AML-193 (cell line): ENCODE measurements around the gene PNMA6F.
A peak's percentile ranks its signal among the peaks of the same experiment; 100 is the strongest.
"Not testable (repeated sequence)": the region's sequence is repeated elsewhere in the genome, so short reads cannot be mapped to it uniquely, and the experiment has no call there.

ENCODE experiments used
- DNase-seq, 2 experiments: peaks; one replicate each; lab custom pipeline; 2025; lab: John Stamatoyannopoulos, UW

Gene PNMA6F

GRCh38 chrX:153334654-153335295 lies 13.2 kb upstream of the PNMA6F start:
- DNase-seq = no peak

DNA sequence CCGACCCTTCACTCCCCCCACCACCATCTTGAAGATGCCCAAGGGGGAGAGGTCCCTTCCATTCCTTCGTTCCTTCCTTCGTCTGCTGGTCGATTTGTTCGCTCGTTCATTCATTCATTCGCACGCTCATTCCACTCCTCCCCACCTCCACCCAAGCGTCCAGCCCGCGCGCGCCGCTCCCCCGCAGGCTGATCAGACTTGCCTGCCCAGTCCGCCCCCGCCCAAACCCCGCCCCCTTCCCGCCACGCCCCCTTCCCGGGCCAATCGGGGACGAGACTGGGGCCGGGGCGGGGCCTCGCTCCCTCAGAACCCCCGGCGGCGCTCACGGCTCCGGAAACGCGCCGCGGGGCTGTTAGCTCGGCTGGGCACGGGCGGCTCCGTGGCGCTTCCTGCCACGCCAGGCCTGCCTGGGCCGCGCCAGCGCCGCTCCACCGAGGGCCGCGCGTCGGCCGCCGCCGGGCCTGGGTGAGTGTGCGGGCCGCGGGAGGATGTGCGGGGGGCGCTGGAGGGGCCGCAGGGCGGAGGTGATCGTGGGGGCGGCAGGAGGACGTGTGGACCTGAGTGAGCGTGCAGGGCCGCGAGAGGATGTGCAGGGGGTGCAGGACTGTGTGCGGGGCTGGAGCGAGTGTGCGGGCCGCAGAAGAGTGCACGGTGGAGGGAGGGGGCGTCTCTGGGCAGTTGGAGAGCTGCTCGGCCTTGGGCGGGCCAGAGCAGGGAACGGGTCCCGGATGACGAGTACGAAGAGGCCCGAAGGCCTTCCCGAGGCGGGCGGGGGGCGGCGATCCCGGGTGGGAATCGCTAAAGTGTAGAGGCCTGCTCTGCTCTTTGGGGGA lies 12.5 kb upstream of the PNMA6F start, which contains the start of gene ZNF275:
ZNF275 (plus strand) TSS at position 333 of the 833 bp plus-strand sequence. CDS start 2,527 bp downstream, outside the sequence.
- peak; percentile 47 to 53 for DNase-seq

GRCh38 chrX:153333266-153333665 lies 11.7 kb upstream of the PNMA6F start:
- DNase-seq = no peak

DNA sequence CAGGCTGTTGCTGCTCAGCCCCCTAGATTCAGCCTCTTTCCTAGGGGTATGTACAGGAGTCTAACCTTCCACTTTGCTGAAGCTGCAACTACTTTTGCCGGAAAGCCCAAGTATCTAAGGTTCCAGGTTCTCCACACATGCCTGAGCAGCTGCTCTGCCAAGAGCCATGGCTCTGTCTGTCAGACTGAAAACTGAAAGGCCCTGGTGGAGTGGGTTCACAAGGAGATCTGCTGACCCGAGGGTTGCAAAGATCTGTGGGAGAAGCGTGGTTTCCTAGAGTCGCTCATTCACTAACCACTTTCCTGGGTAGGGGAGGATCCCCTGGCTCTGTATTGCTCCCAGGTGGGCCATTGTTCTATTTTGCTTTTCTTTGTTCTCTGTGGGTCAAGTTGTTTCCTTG lies 6.0 kb upstream of the PNMA6F start:
- DNase-seq = no peak

DNA sequence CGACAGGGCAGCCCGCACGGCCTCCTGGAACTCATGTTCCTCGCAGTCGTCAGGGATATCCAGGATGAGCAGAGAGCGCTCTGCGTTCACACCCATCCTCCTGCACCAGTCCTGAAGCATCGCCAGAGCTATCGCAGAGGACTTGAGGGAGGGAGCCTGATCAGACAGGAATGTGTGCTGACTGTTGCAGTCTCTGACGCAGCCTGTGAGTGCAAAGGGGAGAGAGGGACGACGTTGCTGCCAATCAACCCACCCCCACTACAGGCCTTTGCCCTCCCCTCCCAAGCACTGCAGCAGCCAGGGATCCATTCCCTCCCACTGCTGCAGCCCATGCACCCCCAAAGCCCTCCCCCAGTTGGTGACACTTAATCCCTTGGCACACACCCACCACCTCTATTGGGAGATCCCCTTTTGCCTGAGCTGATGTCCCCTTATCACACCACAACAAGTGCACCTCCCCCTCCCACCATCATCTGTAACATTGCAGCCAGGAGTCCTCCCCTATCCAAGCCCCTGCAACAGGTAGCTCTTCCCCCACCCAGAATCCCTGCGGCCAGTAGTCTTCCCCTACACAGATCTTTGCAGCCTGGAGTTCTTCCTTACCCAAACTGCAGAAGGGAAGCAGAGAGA lies 897 bp downstream of the PNMA6F start:
- DNase-seq = no peak

DNA sequence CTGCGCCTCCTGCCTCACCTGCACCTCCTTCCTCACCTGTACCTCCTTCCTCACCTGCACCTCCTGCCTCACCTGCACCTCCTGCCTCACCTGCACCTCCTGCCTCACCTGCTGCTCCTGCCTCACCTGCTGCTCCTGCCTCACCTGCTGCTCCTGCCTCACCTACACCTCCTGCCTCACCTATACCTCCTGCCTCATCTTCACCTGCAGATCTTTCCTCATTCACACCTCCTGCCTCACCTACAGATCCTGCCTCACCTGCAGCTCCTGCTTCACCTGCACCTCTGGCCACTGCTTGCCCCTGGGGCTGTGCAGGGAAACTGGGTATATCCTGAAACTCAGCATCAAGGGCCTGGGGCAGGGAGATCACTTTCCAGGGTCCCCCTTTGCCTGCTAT lies 1.5 kb downstream of the PNMA6F start:
- not testable (repeated sequence) for DNase-seq

DNA sequence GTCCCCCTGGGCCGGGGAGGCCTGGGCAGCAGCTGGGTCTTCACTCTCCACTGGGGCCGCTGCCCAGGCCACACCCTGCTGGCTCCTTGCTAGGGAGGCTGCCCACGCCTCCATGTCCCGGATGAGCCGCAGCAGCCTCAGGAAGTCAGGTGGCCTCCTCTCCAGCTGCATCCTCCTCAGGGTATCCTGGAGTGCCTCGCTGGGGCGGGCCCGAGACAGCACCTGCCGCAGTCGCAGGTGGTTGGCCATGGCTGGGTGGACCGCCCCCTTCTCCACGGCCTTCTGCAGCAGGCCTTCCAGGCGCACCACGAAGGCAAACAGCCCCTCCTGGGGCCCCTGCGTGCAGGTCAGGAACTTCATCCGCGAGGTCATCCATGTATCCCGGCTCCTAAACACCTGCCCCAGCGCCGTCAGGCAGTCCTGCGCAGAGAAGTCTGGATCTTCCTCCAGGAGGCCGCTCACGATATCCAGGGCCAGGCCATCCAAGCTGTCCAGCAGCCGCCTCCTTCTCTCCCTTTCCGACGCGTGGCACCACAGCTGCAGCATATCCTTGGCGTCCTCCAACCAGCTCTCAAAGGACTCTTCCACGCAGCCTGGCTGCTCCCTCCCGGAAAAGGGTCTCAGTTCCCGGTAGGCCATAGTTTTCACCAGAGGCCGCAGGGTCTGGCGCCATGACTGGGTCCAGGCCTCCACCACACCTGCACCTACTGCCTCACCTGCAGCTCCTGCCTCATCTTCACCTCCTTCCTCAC lies 2.1 kb downstream of the PNMA6F start:
- no peak for DNase-seq

DNA sequence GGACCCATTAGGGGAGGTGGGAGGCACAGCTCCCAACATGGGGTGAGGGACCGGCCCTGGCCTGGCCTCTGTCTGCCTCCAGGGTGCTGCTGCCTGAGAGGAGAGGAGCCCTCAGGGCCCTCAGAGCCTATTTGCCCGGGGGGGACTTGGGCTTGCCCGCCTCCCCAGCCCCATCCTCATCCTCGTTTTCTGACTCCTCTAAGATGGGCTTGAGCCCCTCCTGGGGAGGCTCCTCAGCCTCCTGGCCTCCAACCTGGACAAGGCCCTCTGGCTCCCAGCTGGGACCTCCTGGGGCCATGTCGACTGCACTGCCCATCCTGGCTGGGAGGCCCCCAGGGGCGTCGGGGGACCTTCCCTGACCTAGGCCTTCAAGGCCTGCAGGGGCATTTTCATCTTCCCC lies 2.8 kb downstream of the PNMA6F start:
- DNase-seq = no peak

DNA sequence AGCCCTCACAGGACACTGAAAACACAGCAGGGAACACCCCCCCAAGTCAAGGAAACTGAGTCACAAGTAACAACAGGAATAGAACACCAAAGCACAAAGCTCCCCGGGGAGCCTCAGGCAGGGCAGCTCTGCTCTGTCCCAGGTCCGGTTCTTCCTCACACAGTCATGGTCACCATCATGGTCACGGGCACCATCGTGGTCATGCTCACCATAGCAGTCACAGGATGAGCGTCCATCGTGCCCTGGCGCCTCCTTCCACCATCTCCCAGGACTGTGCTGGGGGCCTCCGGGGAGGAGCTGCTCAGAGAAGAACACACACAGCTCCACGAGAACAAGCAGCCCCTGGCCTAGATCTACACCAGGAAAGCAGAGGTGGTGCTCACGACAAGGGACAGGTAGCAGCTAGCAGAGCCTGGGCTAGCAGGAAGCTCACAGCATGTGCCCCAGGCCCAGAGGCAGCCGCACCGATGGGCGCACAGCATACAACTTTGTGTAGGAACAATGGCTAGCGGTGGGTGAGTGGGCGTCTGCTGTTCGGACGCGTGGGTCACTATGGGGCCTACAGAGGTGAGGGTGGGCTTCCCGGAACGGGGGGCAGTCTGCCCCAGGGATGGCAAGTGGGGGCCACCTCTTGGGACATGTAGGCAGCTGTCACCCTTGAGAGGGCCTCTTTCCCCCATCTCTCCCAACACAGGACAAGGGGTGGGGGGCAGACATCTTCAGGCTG lies 3.4 kb downstream of the PNMA6F start:
- DNase-seq = no peak

GRCh38 chrX:153317306-153317705 lies 4.3 kb downstream of the PNMA6F start:
- DNase-seq = no peak

GRCh38 chrX:153312842-153313241 lies 8.7 kb downstream of the PNMA6F start:
- no peak for DNase-seq

- DNase-seq = no peak
Measured at GRCh38 chrX:153312041-153312440, 9.5 kb downstream of the PNMA6F start.

DNA sequence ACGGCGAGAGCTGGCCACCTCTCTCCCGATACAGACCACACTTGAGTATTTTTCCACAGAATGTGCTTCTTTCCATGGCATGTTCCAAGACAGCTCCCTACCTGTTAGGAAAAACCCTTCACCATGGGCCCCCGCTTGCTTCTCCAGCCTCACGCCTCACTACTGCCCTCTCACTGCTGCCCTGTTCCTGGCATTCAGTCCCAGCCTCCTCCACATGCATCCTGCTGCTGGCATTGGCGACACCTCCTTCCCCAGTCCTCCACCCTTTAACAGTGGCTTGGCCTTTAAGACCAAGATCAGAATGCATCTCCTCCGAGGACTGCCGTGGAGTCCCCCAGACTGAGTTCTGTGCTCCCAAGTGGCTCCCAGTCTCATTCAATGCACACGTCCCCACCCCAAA lies 10.7 kb downstream of the PNMA6F start:
- DNase-seq = no peak

DNA sequence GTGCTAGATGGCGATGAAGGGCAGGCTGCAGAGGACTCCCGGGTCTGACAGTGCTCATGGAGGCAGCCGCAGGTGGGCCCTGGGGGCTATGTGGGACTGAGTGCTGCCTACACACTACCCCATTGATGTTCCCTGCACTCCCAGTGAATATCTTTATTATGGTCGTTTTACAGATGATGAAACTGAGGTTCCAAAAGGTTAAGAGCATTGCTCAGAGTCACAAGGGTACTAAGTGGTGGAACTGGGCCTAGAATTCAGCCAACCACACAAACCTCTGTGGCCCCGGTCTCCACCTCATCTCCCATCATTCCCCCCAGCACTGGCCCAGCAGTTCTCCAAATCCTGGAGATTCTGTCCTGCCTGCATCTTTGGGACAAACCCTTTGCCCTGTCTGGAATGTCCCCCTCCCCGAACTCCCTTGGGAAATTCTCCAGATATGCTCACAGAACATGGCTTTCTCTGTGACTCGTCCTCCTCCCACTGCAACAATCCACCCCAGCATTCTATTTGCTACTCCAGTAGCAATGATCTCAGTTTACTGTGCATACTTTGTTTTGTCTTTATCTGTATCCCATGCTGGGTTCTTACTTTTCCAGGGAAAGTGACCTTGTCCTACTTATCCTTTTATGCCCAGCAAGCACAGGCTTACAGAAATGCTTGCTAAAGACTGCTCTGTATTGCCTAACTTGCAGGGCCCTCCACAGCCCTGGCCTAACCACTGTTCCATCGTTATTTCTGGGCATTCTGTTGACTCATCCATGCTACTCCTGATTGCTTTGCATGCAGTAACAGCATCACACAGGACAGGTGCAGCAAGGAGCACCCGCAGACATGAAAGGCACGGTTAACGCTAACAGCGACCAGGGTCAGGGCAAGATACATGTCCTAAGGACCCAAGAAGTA lies 14.0 kb downstream of the PNMA6F start:
- DNase-seq = no peak

DNA sequence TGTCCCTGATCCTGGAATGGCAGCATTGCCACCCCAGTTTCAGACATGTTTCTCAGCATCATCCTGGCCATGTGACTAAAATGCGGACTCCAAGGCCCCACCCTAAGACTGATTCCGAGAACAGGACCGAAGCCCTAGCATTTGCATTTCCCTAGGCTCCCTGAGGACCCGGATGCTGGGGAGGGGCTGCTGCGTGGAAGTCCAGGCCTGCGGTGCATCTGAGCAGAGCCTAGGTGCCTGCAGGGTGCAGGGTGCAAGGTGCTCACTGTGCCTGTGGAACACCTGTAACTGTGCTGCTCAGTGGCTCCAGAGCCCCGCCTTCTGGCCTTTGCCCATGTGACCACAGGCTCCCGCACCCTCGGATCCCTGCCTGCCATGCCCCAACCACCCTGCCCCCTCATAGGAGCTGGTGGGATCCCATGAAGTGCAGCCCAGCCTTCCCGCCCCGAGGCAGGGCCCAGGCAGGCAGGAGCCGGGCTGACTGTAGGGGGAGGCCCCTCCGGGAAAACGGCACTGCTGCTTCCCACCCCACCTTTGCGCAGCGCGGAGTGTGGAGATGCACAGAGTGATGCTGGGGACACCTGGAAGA lies 14.9 kb downstream of the PNMA6F start:
- DNase-seq = no peak

DNA sequence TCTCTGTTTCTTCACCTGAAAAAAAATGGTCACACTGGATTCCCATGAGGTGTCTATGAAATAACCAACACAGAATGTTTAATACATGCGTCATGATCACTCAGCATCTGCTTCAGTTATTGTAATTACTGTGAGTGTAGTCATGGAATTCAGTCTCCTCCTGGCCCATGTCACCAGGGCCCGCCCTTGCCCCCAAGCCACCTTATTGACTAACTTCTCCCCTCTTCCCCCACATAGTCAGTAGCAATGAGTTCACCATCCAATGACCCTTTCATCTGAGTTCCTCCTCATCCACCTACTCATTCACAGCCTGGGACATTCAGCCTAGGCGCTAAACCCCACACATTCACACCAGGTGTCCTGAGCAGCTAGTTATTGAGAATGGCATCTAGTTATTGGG lies 15.6 kb downstream of the PNMA6F start:
- no peak for DNase-seq

GRCh38 chrX:153304988-153305736 lies 16.4 kb downstream of the PNMA6F start:
- DNase-seq = no peak

DNA sequence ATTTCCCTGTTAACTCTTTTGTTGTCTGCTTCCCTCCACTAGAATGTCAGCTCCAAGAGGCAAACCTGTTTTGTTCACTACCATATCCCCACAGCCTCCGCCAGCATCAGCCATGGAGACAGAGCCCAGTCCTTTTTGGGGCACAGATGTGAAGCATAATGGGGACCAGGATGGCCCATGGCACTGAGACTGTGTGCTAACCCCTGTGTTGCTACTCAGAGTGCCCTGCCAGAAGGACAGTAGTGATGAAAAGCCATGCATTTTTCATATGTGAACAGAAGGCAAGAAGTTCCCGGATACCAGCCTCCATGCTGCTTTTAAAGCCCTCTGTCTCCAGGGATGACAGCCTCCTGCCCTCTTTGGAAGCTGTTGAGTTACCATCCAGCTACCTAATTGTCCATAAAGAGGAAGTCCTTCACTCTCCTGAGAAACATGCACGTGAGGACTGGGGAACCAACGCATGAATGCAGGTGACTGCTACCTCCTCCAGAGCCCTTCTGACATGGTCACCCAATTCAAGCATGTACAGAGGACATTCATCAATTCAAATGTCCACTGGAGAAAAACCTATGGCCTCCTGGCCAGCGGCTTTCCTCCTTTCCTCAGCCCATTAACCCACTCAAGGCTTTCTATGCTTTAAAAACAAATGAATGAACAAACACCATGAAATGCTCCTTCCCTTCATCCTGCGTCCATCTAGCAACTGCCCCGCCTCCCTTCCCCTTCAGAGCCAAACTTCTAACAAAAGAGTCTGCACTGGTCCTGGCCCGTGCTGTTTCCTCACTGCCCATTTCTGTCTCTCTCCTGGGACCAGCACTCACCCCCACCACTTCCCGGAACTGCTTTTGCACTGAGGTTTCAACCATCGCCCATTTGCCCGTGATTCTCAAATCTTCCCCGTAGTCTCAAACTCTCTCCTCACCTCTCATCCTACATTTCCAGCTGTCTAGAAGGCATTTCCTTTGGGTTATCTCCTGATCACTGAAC lies 18.0 kb downstream of the PNMA6F start:
- no peak for DNase-seq
